ENCODE measurements around the gene RNF223. TPM values are rescaled to one million over a fixed set of nuclear protein-coding genes. Genes with fewer than 3 reads are reported as not detected.

The RNF223 gene
- under 1 TPM; 0.56 to 0.88 (median 0.62) TPM for polyA plus RNA-seq (ENCODE audit: insufficient read length in 3 of 3)
- long read RNA-seq, donor 1, result 0 reads
- long read RNA-seq, donor 2, result 0 reads
- long read RNA-seq, donor 3, result 0 reads
- long read RNA-seq, donor 4, partial matches to known transcripts, result 0 of 1 reads
- long read RNA-seq, donor 4, other reads (novel, unspliced or antisense), result 0 of 1 reads
- long read RNA-seq, donor 5, result 0 reads
- long read RNA-seq, donor 6, result 0 reads
- long read RNA-seq, donor 7, partial matches to known transcripts, result 0 of 1 reads
- long read RNA-seq, donor 7, other reads (novel, unspliced or antisense), result 0 of 1 reads
- long read RNA-seq, donor 8, result 0 reads
- long read RNA-seq, donor 9, result 0 reads
- long read RNA-seq, donor 10, partial matches to known transcripts, result 0 of 1 reads
- long read RNA-seq, donor 10, other reads (novel, unspliced or antisense), result 0 of 1 reads
- long read RNA-seq, donor 11, result 0 reads
- long read RNA-seq, donor 12, partial matches to known transcripts, result 0 of 1 reads
- long read RNA-seq, donor 12, other reads (novel, unspliced or antisense), result 0 of 1 reads
- long read RNA-seq, donor 13, partial matches to known transcripts, result 0 of 1 reads
- long read RNA-seq, donor 13, other reads (novel, unspliced or antisense), result 0 of 1 reads
- long read RNA-seq, donor 14, result 0 reads
- long read RNA-seq, donor 15, partial matches to known transcripts, result 0 of 2 reads
- long read RNA-seq, donor 15, other reads (novel, unspliced or antisense), result 0 of 2 reads
- long read RNA-seq, donor 16, result 0 reads

DNA sequence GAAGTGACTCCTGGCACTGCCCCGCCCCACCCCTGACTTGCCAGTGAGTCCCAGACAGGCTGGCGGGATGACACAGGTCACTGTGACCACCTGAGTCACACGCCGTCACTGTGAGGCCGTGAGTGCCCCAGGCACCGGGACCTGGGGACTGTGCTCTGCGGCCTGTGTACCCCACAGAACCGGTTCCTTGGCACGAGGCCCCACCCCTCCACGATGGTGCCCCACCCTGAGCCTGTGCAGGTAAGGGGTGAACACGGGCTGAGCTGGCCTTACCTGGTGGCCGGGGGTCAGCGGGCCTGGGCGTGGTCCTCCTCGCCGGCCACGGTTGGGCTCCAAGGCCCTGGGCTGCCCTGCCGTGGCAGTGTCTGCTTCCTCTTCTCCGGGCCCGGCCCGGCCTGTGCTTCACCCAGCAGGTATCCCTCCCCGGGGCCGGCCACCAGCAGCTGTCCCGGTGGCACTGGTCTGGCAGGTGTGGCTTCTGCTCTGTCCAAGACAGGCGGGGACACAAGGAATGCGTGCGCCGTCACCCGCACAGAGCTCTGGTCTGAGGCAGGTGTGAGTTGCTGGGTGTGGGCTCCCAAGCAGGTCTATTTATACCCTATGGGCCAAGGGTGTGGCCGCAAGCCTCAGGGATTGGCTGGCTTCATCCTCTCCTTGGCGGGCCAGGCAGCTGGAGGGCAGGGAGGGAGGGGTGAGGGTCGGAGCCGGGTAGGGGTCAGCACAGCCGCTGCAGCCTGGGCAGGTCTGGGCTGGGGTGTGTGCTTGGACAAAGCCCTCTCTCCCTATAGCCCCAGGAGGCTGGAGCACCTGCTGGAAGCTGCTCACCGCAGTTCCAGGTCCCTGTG, at the start of gene RNF223:
Gene RNF223, minus strand, starts transcription at position 564 of the 845 bp plus-strand sequence. CDS start 1,740 bp downstream, outside the sequence.
- DNase-seq, result no peak

DNA sequence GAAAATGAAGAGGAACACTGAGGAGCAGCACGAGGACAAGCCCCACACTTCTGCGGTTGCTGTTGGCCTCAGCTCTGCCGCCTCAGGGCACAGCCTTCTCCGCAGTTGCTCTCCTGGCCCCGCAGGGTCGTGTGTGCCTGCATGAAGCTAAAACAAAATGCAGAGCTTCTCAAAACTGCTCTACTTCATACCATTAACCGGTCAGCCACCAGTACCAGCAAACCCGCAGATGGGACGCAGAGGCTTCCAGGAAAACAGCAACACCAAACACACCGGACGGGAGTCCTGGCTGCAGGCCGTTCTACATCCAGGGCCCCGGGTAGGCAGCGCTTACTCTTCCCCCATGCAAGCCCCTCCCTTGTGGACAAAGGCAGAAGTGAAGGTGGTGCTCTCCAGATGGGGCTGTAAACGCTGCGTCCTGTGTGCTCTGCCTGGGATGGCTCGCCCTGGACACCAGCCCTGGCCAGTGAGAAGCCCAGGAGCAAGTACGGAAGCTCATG, 48.9 kb upstream of the RNF223 start:
- DNase-seq, result no peak

GRCh38 chr1:1122078-1122811, 48.1 kb upstream of the RNF223 start:
- DNase-seq, result peak; percentile 75

GRCh38 chr1:1121611-1122077, 47.5 kb upstream of the RNF223 start:
- DNase-seq, result no peak

DNA sequence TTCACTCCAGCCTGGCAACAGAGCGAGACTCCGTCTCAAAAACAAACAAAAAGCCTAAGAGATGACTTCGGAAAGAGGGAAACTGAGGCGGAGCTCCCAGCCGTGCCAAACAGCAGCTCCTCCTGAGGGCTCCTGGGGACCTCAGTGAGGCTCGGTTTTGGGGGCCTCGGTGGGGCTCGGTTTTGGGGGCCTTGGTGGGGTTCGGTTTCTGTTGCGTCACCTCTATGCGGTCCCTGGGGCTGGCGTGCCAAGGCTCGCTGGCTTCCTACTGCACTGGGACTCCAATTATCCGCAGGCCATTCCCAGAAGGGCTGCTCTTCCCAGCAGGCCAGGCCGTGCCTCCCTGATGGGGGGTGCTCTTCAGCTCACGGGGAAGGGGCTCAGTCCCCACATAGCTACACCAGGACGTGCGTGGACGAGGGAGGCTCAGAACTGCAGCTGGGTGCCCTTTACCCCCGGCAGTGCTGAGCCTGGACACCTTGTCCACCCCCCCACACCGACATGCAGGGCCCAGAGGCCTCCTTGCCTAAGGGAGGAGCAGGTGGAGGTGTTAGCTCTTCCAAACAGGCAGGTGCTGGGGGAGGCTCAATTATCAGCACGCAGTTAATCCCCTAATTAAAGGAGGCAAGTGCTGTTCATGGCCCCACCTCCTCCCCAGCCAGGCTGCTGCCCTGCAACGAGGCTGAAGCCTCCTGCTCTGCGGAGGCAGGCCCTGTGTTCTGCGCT, 46.9 kb upstream of the RNF223 start:
- no peak for DNase-seq

DNA sequence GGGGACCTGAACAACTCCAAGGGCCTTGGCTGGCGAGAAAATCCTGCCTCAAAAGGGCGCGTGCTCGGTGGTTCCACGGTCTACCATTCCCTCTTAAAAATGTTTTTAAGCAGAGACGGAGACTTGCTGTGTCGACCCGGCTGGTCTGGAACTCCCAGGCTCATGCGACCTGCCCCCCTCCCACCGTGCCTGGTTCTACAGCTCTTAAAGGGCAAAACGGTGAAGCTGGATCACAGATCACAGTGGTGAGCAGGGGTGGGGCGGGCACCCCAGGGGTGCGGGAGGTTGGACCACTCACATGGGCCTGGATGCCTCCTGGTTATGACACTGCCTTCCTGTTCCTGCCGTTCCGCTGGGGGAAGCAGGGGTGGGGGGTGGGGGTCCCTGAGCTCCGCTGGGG, 46.0 kb upstream of the RNF223 start:
- no peak for DNase-seq

DNA sequence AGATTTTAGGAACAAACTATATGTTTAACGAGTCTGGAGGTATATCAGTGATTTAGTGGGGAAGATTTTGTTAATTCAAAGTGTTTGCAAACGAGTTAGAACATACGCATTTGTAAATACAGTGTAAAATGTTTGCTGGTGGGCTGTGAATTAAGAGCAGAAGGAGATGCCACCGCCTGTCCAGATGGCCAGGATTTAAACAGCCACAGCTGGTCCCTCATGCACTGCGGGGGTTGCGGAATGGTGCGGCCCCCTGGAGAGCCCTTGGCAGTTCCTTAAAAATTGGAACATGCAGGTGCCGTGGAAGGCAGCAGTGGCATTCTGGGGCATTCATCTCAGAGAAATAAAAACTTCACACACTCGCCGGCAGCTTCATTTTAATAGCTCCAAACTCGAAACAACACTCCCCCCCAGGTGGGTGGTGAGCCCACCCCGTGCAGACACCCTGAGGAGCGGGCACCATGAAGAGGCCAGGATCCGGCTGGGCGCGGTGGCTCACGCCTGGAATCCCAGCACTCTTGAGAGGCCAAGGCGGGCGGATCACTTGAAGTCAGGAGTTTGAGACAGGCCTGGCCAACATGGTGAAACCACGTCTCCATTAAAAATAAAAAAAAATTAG, 45.3 kb upstream of the RNF223 start:
- no peak for DNase-seq

DNA sequence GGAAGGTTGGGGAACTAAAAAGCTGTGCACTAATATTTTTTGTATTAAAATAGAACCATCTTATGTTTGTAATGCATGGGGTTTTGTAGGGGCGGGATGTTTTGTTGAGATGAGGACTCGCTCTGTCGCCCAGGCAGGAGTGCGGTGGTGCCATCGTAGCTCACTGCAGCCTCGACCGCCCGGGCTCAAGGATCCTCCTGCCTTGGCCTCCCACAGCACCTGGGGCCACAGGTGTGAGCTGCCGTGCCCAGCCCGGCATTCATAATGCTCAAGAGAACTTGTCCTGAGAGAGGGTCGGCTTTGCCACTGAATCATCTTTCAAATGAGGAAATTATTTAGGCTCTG, 44.7 kb upstream of the RNF223 start:
- DNase-seq, result no peak

DNA sequence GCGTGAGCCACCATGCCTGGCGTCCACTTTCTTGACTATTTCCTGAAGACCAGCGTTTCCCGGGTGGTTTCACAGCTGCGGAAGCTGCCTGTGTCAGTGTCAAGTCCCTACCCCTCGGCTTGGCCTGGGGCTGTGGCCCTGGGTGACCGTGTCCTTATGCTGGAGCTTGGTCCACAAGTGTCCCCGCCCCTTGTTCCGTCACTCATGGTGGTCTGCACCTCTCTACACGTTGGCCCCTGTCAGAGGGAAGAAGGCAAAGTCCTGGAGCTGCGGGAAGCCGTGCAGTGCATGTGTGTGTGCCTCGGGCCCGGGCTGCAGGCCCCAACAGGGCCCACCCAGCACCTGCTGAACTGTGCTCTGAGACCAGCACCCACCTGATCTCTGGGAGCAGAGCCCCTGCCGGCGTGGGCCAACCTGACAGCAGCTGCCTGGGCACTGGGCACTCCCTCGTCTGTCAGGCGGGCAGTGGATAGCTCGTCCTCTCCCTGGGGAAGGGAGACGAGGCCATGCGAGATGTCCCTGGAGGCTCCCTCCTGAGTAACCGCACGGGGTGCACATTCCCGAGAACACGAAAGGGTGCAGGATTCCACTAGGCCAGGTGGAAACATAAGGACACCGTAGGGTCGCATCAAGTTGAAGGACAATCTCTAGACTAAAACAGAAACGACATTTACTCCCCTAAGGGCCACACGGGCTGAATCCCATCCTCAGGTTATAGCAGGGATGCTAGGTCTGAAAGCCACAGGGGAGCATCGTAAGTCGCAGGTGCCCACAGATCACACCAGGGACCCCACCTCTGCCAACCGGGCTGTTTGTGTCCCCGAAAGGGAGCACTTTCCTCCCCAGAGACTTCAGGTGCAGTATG, 44.1 kb upstream of the RNF223 start:
- no peak for DNase-seq

- no peak for DNase-seq
Measured at GRCh38 chr1:1117469-1117831, 43.3 kb upstream of the RNF223 start.

DNA sequence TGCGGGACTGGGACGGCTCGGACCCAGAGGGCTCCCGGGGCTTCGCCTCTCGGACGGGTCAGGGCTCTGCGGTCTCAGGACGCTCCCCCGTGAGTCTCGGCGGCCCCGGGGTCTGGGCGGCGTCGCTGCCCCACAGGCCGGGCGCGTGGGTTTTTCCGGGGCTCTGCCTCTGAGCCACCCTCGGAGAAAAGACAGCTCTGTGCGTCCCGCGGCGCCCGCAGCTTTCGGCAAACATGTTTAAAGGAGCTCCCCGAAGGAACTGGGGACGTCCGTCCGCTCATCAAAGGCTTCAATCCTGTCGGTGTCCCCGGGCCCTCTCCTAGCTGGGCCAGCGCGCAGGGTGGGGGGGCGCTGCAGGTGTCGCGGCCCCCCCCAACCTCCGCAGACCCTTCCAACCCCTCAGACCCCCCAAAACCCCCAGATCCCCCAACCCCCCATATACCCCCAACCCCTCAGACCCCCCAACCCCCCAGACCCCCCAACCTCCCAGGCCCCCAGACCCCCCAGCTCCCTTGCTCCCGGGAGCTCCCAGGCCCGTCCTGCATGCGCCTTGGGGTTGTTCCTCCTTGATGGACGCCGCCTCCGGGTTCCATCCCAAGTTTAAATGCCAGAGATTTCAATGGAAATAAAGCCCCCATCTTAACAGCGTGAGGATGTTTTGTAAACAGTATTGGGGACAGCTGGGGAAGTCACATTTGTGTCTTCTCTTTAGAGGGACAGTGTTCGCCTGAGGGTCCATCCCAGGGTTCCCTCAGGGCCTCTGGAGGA, 42.8 kb upstream of the RNF223 start:
- DNase-seq, result no peak

GRCh38 chr1:1115786-1116700, 41.9 kb upstream of the RNF223 start, which contains the start of gene C1orf159:
Gene C1orf159 (minus strand): TSS chr1:1116089. CDS start chr1:1091543, 24,546 bp downstream.
- DNase-seq, result peak; percentile 98

GRCh38 chr1:1115136-1115785, 41.2 kb upstream of the RNF223 start:
- DNase-seq, result no peak

DNA sequence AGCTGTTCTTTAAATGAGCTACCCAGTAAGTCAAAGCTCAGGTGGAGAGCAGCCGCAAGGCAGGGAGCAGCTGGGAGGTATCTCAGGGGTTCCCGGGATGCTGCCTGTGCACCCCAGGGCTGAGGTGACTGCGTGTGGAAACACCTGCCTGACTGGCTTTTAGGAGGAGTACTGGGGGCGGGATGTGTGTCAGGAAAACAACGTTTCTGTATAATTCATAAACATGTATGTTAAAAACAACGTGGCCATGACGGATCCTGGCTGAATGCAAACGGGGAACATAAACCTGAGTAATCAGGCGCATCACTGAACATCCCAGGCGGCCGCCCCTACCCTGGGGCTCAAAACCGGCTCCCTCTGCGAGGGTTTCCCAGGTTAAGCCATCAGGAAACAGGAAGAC, 40.3 kb upstream of the RNF223 start:
- DNase-seq, result no peak

GRCh38 chr1:1112237-1112985, 38.3 kb upstream of the RNF223 start:
- no peak for DNase-seq
